Body of pancreas (tissue), 4 donors: ENCODE measurements around the gene ELOB.

Experiments used
- CTCF ChIP-seq, 7 experiments: fragments of 450-650 bp in 4 of 7; fragments of 200-600 bp in 3 of 7; sonication (generic) in 3 of 7; IDR thresholded peaks; one replicate each; pipeline ENCODE4 v1.5.1; 2016 to 2019; ENCODE audit warnings: antibody characterized with exemption in 7 of 7
- POLR2A ChIP-seq, 3 donors: fragments of 450-650 bp; IDR thresholded peaks; one replicate each; pipeline ENCODE4 v1.6.1; 2016; ENCODE audit warnings: antibody characterized with exemption in 3 of 3, mild to moderate bottlenecking in 2 of 3

DNA sequence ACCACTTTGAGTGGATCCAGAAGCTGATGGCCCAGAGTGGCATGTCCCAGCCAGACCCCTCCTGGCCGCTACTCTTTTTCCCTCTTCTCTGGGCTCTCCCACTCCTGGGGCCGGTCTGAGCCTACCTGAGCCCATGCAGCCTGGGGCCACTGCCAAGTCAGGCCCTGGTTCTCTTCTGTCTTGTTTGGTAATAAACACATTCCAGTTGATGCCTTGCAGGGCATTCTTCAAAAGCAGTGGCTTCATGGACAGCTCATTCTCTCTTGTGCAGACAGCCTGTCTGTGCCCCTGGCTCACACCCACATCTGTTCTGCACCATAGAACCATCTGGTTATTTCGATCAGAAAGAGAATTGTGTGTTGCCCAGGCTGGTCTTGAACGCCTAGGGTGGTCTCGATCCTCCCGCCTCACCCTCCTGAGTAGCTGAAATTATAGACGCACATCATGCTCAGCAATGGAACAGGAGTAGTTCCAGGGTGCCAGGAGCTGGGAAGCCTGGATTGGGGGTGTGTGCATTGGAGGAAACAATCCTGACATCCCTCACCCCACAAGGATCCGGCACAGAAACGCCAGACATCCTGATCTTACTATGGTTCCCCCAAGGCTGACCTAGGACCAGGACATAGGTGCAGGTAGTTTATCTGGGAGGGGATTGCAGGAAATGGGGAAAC is 44.5 kb upstream of the ELOB start:
- no peak for TF ChIP-seq CTCF (IDR thresholded peaks at IDR 0.05)
- no peak for TF ChIP-seq POLR2A (IDR thresholded peaks at IDR 0.05)
